NOMO-1 treated with DMSO at 0.1 percent for 48 hours (cell line): Measurements from ENCODE around the gene KIAA0232.
"Not testable (repeated sequence)": the region's sequence is repeated elsewhere in the genome, so short reads cannot be mapped to it uniquely, and the experiment has no call there.

Experiments used
- DNase-seq: peaks from one replicate; lab custom pipeline; 2025; ENCODE audit not compliant: unreplicated experiment; lab: John Stamatoyannopoulos, UW

Gene KIAA0232

GRCh38 chr4:6755088-6755753 is 27.3 kb upstream of the KIAA0232 start:
- DNase-seq = no peak

DNA sequence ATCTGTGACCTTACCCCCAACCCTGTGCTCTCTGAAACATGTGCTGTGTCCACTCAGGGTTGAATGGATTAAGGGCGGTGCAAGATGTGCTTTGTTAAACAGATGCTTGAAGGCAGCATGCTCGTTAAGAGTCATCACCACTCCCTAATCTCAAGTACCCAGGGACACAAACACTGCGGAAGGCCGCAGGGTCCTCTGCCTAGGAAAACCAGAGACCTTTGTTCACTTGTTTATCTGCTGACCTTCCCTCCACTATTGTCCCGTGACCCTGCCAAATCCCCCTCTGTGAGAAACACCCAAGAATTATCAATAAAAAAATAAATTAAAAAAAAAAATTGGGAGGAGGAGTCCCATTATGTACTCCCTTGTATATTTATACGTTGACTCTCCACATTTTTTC is 26.2 kb upstream of the KIAA0232 start:
- not testable (repeated sequence) for DNase-seq

GRCh38 chr4:6758728-6759127 is 23.8 kb upstream of the KIAA0232 start:
- no peak for DNase-seq

DNA sequence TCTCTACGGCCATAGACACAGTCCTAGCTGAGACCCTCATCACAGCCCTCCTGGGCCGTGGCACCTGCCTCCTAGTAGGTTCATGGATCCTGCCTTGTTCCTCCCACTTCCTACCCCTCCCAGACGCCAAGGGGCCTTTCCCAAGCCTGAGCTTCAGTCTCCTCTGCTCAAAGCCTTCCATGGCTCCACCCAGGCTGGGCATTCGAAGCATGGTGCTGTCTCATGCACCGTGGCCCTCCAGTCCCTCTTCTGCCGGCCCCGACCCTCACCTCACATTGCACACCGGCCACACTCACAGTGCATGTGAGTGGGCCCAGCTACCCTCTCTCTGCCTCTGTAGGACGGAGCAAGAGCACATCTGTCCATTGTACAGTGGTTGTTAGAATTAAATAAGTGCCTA is 21.7 kb upstream of the KIAA0232 start:
- DNase-seq = no peak

DNA sequence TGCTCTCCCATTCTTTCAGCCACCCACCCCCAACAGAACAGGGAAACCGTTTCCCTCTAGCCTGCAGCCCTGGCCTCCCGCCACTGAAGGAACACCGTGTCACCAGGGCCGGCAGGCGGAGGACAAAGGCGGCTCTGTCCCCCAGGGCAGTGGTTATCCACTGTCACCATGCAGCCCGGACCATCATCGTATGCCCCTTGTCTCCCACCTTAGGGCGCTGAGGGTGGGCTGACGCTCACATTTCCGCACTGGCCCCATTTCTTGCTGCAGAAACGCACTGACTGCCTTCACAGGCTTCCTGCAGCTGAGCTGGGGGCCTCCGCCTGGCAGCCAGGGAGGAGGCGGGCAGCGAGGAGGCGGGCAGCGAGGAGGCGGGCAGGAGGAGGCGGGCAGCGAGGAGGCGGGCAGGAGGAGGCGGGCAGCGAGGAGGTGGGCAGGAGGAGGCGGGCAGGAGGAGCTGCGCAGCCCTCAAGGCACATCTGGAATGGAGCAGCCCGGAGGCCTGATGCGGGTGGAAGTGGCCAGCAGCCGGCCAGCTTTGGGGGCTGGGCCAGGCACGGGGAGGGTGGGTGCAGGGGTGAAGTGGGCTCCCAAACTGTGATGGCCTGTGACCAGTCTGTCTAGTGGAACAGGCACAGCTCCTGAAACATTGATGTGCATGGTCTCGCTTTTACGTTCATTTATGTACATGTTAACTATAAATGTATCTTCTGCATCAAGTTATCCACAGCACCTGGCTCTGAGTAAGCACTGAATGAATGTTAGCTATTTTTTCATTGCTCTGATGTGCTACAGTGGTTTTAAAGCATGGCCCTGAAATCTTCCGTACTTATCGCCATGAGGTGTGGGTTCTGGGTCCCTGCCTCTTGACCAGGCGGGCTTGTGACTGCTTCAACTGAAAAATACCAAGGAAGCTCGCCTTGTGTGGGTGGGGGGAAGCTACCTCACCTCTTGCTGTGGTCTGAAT is 20.6 kb upstream of the KIAA0232 start:
- peak; percentile 26 for DNase-seq

DNA sequence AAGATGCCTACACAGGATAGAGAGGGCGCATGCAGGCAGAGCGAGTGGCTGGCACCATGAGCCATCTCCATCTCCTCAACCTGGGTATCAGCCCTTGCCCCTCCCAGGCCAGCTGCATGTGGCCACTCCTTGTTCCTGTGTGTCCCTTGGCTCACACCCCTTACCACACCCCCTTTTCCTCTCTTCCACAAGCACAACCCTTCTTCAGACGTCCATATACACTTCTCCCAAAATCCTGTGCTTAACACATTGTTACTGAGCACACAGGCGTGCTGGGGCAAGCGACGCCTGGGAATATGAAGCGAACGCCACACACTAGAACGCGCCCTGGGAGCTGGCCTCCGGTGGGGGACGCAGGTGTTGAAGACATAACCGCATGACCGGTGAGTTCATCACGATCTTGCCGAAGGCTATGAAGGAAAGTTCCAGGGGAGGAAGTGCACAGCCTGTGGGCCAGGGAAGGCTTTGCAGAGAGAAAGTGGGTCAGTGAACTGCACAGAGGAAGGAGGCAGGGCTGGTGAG is 19.1 kb upstream of the KIAA0232 start:
- no peak for DNase-seq

- DNase-seq = no peak
These were observed 17.4 kb upstream of the KIAA0232 start for GRCh38 chr4:6764976-6765620.

GRCh38 chr4:6765703-6766102 is 16.8 kb upstream of the KIAA0232 start:
- no peak for DNase-seq

GRCh38 chr4:6767386-6767747 is 15.2 kb upstream of the KIAA0232 start:
- no peak for DNase-seq

DNA sequence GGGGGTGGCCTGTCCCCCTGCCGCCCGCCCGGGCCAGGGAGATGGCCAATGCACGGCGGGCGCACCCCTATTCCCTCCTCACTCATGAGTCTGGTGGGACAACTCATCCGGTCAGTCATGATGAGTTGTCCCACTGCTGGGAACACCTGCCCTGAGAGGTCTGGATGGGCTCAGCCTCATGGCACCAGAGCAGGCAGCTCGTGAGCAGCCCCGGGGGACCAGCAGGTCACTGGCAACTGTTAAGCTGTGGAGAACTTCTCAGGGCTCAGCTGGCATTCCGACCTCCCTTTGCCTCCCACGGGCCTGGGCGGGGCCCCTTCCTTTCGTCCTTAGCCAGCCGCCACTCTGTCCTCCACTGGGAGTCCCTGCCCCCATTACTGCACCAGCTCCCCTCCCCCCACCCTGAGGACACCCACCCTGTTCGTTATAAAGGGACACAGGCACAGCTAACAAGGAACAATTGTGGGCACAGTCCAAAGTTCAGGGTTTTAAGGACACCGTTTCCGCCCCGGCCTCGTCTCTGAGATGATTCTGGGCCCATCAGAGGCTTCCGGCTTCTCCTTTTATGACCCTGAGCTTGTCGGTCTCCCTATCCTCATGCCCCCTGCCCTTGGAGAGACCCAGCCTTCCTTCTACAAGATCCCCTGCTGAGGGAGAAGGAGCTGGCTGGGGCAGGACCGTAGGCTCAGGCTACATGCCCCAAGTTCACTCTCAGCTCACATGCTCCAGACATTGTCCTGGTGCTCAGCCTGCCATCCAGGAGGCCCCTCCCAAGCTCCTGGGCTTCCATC is 14.6 kb upstream of the KIAA0232 start:
- peak; percentile 68 for DNase-seq

DNA sequence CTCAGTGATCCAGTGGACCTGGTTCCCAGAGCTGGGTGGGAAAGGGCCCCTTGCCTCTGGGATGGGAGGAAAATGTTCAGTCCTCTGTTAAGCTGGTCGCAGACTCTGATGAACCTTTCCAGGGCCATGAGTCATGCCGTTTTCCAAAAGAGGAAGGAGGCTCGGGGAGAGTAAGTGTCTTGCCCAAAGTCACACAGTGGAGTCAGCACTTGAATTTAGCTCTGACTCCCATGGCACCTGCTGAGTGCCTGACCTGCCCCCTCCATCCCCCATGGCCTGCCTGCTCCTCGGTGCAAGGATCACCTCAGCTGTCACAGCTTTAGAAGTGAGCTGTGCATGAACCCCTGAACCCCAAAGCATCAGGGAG is 14.0 kb upstream of the KIAA0232 start:
- peak; percentile 78 for DNase-seq

DNA sequence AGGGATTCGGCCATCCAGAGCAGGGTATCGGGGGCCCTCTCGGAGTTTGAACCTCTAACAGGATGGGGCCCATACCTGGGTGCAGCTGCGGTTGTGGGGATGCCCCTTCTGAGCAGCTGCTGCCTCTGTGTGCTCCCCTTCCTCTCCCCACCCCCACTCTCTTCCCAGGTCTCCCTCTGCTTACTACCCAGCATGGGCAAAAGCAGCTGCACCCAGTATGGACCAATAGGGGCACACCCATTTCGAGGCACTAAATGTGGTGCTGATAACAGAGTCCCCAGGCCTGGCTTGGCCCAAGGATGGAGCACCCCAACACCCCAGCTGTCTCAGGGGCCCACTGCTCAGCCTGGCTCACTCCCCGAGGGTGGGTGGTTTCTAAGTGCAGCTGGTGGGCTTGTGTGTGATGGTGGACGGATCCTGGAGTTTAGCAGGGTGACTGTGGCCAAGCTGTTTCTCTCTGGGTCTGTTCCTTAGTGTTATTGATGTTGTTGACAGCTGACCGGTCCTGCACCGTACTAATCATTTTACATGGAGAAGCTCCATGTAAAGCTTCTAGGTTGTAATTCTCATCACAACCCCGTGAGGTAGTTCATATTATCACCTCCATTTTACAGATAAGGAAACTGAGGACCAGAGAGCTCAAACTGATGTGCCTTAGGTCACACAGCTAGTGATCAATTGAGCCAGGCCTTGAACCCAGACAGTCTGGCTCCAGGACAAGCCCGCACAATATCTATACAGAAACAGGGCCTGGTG is 13.1 kb upstream of the KIAA0232 start:
- DNase-seq = no peak

- DNase-seq = no peak
These were observed 12.5 kb upstream of the KIAA0232 start for GRCh38 chr4:6769989-6770420.

GRCh38 chr4:6770581-6771228 is 11.8 kb upstream of the KIAA0232 start:
- no peak for DNase-seq

GRCh38 chr4:6771229-6771671 is 11.3 kb upstream of the KIAA0232 start:
- DNase-seq = no peak

DNA sequence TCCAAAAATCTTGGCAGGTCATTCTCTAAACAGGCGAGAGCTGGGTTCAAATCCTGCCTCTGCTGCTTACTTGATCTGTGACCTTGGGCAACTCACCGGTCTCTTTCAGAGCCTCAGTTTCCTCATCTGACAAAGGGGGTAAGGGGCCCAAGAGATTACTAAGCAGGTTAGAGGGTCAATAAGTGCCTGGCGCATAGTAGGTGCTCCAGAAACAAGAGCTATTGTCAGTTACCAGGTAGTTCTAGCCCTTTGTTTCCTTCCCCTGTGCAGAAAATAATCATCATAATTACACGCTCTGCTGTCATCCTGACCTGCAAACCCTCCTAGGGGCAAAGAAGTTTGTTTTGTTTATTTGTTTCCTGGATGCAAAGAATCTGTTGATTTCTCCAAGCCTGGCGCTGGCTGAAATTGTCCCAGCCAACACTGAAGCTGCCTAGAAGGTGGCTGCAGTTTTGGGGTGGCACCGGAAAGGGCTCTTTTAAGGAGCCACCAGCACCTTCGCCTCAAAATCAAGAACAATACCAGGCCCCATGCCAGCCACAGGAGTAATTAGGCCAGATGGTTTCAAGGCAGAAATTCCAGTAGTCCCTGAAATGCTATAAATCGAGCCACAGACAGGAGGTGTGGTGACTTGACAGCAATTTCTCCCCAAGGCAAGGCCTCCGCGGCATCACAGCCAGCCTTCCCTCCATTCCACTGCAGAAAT is 10.2 kb upstream of the KIAA0232 start:
- DNase-seq = no peak

DNA sequence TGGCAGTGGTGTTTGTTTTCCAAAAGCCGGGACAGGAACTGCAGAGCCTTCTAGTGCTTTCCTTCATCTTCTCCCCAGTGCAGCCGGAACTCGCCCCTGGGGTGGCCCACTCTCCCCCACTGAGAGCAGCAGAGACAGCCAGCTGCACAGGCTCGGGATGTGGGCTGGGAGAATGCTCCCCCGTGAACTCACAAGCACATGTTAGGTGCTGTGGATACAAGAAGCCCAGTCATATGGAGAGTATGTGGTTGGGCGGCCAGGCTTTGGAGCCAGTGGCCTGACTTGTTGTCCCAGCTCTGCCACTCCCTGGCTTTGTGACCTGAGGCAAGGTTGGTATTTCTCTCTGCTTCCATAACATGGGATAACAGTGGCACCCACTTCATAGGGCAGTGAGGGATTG is 9.4 kb upstream of the KIAA0232 start:
- DNase-seq = no peak

DNA sequence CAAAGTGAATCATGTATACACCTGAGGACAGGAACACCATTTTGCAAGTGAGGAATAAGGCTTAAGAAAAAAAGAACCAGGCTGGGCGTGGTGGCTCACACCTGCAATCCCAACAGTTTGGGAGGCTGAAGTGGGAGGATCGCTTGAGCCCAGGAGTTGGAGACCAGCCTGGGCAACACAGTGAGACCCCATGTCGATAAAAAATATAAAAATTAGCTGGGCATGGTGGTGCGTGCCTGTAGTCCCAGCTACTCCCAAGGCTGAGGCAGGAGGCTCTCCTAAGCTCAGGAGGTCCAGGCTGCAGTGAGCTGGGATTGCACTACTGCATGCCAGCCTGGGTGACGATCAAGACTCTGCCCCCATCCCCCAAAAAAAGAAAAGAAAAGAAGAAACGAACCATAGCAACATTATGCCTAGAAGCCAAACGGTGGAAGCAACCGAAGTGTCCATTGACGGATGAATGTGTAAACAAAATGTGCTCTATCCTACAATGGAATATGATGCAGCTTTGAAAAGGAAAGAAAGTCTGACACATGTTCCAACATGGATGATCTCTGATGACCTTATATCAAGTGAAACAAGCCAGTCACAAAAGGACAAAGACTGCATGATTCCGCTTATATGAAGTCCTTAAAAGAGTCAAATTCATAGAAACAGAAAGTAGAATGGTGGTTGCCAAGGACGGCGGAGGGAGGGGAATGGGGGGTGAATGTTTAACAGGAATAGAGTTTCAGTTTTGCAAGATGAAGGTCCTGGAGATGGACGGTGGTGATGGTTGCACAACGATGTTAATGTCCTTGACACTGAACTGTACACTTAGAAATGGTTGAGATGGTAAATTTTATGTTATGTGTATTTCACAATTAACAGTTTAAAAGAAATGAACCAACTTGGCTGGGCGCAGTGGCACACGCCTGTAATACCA is 8.6 kb upstream of the KIAA0232 start:
- peak; percentile 87 for DNase-seq
